Endothelial cell of umbilical vein (primary cell): ENCODE measurements around the gene SFXN3. TPM values are rescaled to one million over a fixed set of nuclear protein-coding genes. Genes with fewer than 3 reads are reported as not detected.

ENCODE experiments used
- BruUV-seq: library from RNA; stranded (reverse); fragments of 400-500 nt; replicated peaks from 2 replicates; lab custom pipeline; 2021; lab: Mats Ljungman, UMichigan
- CTCF ChIA-PET: fragments of 300-600, 350-600 bp; sonication (Branson Sonifier 250); formaldehyde crosslinking; loops from one replicate; lab custom pipeline; 2021; ENCODE audit warnings: antibody characterized with exemption, inconsistent platforms; lab: Charles Lee
- POLR2A ChIA-PET: fragments of 300-600, 350-600 bp; sonication (Branson Sonifier 250); formaldehyde crosslinking; loops from one replicate; lab custom pipeline; 2021; ENCODE audit warnings: antibody characterized with exemption, inconsistent platforms; lab: Charles Lee
- DNase-seq: peaks from one replicate; pipeline ENCODE4 v3.0.0-alpha.2; 2011; ENCODE audit warnings: low read depth, low spot score
- FAIRE-seq: peaks from 2 replicates; lab custom pipeline; 2011; peaks lifted over from hg19 to GRCh38; lab: Jason Lieb, UNC
- H2AFZ ChIP-seq: 2 replicates; pipeline ENCODE4 v1.6.0; 2012; ENCODE audit warnings: low read depth, low read length, control low read depth, inconsistent platforms
- H3K27ac ChIP-seq: 2 replicates; pipeline ENCODE4 v1.5.1; 2011; ENCODE audit warnings: low read depth, mild to moderate bottlenecking, control low read depth, low read length, moderate library complexity; ENCODE audit not compliant: insufficient read depth
- H3K27me3 ChIP-seq, 2 experiments: 2 replicates each; pipeline versions ENCODE4 v1.6.0 to v1.6.1; 2011; ENCODE audit warnings: low read length in 2 of 2, mixed read lengths in 1 of 2; ENCODE audit not compliant: control insufficient read depth in 2 of 2, insufficient read depth in 2 of 2
- H3K36me3 ChIP-seq, 2 experiments: 2 replicates in 1 of 2; 3 replicates in 1 of 2; pipeline ENCODE4 v1.5.1; 2011; ENCODE audit warnings: low read length in 2 of 2, mild to moderate bottlenecking in 1 of 2, moderate library complexity in 1 of 2; ENCODE audit not compliant: control insufficient read depth in 2 of 2, insufficient read depth in 2 of 2; ENCODE audit errors: extremely low read depth in 1 of 2
- H3K4me1 ChIP-seq: 3 replicates; pipeline ENCODE4 v1.5.1; 2011; ENCODE audit warnings: mild to moderate bottlenecking, low read length; ENCODE audit not compliant: control insufficient read depth, insufficient read depth; ENCODE audit errors: extremely low read depth
- H3K4me2 ChIP-seq: 2 replicates; pipeline ENCODE4 v1.6.1; 2011; ENCODE audit warnings: low read length, control low read depth, mixed read lengths; ENCODE audit not compliant: insufficient read depth
- H3K4me3 ChIP-seq, 3 experiments: fragments of 200-600 bp in 1 of 3; sonication (generic), shearing (Covaris generic) in 1 of 3; replicated peaks in 1 of 3; 2 replicates each; pipeline ENCODE4 v1.5.1; 2011 to 2016; ENCODE audit warnings: control low read depth in 3 of 3, low read length in 3 of 3, mild to moderate bottlenecking in 2 of 3, inconsistent platforms in 1 of 3, low read depth in 1 of 3, moderate library complexity in 1 of 3; ENCODE audit not compliant: insufficient read depth in 1 of 3
- H3K79me2 ChIP-seq: 2 replicates; pipeline ENCODE4 v1.6.0; 2012; ENCODE audit warnings: low read length, inconsistent platforms; ENCODE audit not compliant: control insufficient read depth, insufficient read depth
- H3K9ac ChIP-seq: replicated peaks from 2 replicates; pipeline ENCODE3; 2011; ENCODE audit warnings: low read length, control low read depth; ENCODE audit not compliant: insufficient read depth; ENCODE audit errors: extremely low read depth
- H3K9me1 ChIP-seq: replicated peaks from 3 replicates; pipeline ENCODE4 v1.6.0; 2011; ENCODE audit warnings: mild to moderate bottlenecking, low read length; ENCODE audit not compliant: control insufficient read depth, insufficient read depth; ENCODE audit errors: extremely low read depth
- H3K9me3 ChIP-seq: replicated peaks from 2 replicates; pipeline ENCODE4 v1.5.1; 2012; ENCODE audit warnings: low read length, inconsistent platforms; ENCODE audit not compliant: control insufficient read depth, insufficient read depth
- H4K20me1 ChIP-seq: replicated peaks from 2 replicates; pipeline ENCODE3; 2011; ENCODE audit warnings: mild to moderate bottlenecking, low read length; ENCODE audit not compliant: control insufficient read depth, insufficient read depth; ENCODE audit errors: extremely low read depth
- CTCF ChIP-seq, 2 donors: IDR thresholded peaks; 1 replicate in 1 of 2; 2 replicates in 1 of 2; pipeline ENCODE4 v1.5.1; 2011; ENCODE audit warnings: low read length in 2 of 2, mild to moderate bottlenecking in 2 of 2, moderate library complexity in 2 of 2, control low read depth in 1 of 2, inconsistent platforms in 1 of 2, low read depth in 1 of 2; ENCODE audit not compliant: insufficient read depth in 1 of 2; ENCODE audit errors: extremely low read depth in 1 of 2
- EZH2 ChIP-seq: IDR thresholded peaks from 2 replicates; pipeline ENCODE4 v1.6.1; 2012; ENCODE audit warnings: borderline replicate concordance, low read depth, mild to moderate bottlenecking, moderate library complexity, low read length, inconsistent platforms; ENCODE audit not compliant: severe bottlenecking
- FOS ChIP-seq: IDR thresholded peaks from 2 replicates; pipeline ENCODE4 v1.6.1; 2011; ENCODE audit warnings: mild to moderate bottlenecking, low read length, moderate library complexity, borderline replicate concordance; ENCODE audit not compliant: insufficient read depth
- GATA2 ChIP-seq: IDR thresholded peaks from 2 replicates; pipeline ENCODE4 v1.7.0; 2011; ENCODE audit warnings: low read depth, mild to moderate bottlenecking, moderate library complexity, mixed read lengths, low read length; ENCODE audit not compliant: insufficient read length, insufficient read depth
- JUN ChIP-seq: IDR thresholded peaks from 2 replicates; pipeline ENCODE4 v1.6.1; 2011; ENCODE audit warnings: borderline replicate concordance, low read depth; ENCODE audit not compliant: insufficient read length, insufficient read depth
- MAX ChIP-seq: IDR thresholded peaks from 2 replicates; pipeline ENCODE4 v1.6.1; 2011; ENCODE audit not compliant: insufficient read depth, insufficient read length
- MYC ChIP-seq: IDR thresholded peaks from one replicate; pipeline ENCODE4 v1.6.1; 2011; ENCODE audit warnings: mild to moderate bottlenecking, low read depth, low read length
- dilution Hi-C: fragments of 300-500 bp; cut with MboI; formaldehyde crosslinking; loops from one replicate; pipeline ENCODE4 v1.15.0; 2019; ENCODE audit warnings: low sequenced_read_pairs; ENCODE audit not compliant: extremely low pct_ligation_motif_present
- intact Hi-C: fragments of 100-400 bp; cut with micrococcal nuclease; formaldehyde crosslinking; loops from one replicate; pipeline ENCODE4 v1.10.0; 2022
- polyA plus RNA-seq, 4 experiments: library from polyadenylated mRNA; depleted of rRNA in 3 of 4; stranded (reverse) in 3 of 4; unstranded in 1 of 4; fragments of >200 nt; gene quantifications; 2 replicates each; pipeline versions ENCODE4 v1.2.1 to v1.2.3, GENCODE V29; 2011 to 2012; ENCODE audit warnings: missing spikeins in 1 of 4
- total RNA-seq: library from RNA; stranded (reverse); gene quantifications from 2 replicates; pipeline ENCODE4 v1.2.3, GENCODE V29; 2021

Gene SFXN3
- total and polyA plus RNA-seq, 2 donors (not counting 3 experiments of a cell fraction or from before 2014, with no cell fraction given), result 83.1 to 117 TPM

- Histone ChIP-seq H3K4me1 (peaks cover 13% of the 10 kb centered on the region), H3K9me1 (no peaks in the 10 kb centered on the region), H3K36me3 (no peaks in the 10 kb centered on the region), H3K27me3 (no peaks in the 10 kb centered on the region), H3K4me2 (peak overlapping the region; percentile 13), H2AFZ (no peak overlapping the region), H3K27ac (peak overlapping the region; percentile 12), H3K9ac (no peak overlapping the region), H3K79me2 (no peaks in the 10 kb centered on the region), H4K20me1 (no peaks in the 10 kb centered on the region), H3K4me3 (no peak overlapping the region), H3K9me3 (no peaks in the 10 kb centered on the region)
- DNase-seq (no peak), FAIRE-seq (no peak)
- intact Hi-C loops, result loop anchor here (1.0 to 10.0 kb wide), 5 partner anchors 15 to 341 kb away; partner anchors contain the start of genes SEMA4G and SLF2
- no peak for TF ChIP-seq MYC
- TF ChIP-seq FOS, result peak; percentile 51
- TF ChIP-seq EZH2, result no peak
- no peak for TF ChIP-seq GATA2
- peak; percentile 46 for TF ChIP-seq JUN
- dilution Hi-C loops, result no loop called here
- CTCF ChIA-PET, result interaction anchor here (1.2 to 7.3 kb wide), 7 partner anchors 18 to 453 kb away, joined by 3 to 254 read pairs (median 5); partner anchors contain the start of genes KAZALD1 and LZTS2
- POLR2A ChIA-PET, result no interaction called here
- BruUV-seq, result no TSS peak
These were observed 17.6 kb upstream of the SFXN3 start for GRCh38 chr10:101013365-101013825.

- intact Hi-C loops, result loop anchor here (1.0 to 10.0 kb wide), 3 partner anchors 100 to 452 kb away; partner anchors contain the start of gene SLF2
- CTCF ChIA-PET, result interaction anchor here (0.6 to 7.3 kb wide), 35 partner anchors 10 to 454 kb away, joined by 3 to 254 read pairs (median 5); partner anchors contain the start of genes KAZALD1, LZTS2, MRPL43 and PDZD7
These were observed 16.7 kb upstream of the SFXN3 start for GRCh38 chr10:101014230-101014884.

More at GRCh38 chr10:101014230-101014884, 16.7 kb upstream of the SFXN3 start:
- TF ChIP-seq JUN (no peak), CTCF (IDR thresholded peaks at IDR 0.05; ENCODE audit: extremely low read depth in 1 of 2, insufficient read depth in 1 of 2, low read depth in 1 of 2, low read length in 2 of 2) (peak; percentile 91 to 98), MAX (no peak), EZH2 (no peak), FOS (no peak)
- Histone ChIP-seq H3K9ac (no peak overlapping the region), H3K27ac (no peak overlapping the region), H3K4me2 (no peak overlapping the region), H3K36me3 (no peaks in the 10 kb centered on the region), H3K79me2 (no peaks in the 10 kb centered on the region), H3K27me3 (no peaks in the 10 kb centered on the region), H3K4me1 (peaks cover 13% of the 10 kb centered on the region), H3K9me3 (no peaks in the 10 kb centered on the region), H3K4me3 (no peak overlapping the region), H2AFZ (no peak overlapping the region), H4K20me1 (no peaks in the 10 kb centered on the region), H3K9me1 (no peaks in the 10 kb centered on the region)
- DNase-seq (peak; percentile 64), FAIRE-seq (peak; percentile 81)
- POLR2A ChIA-PET, result no interaction called here
- BruUV-seq, result no TSS peak
- dilution Hi-C loops, result no loop called here
